WTC11 (cell line): Measurements from ENCODE around the gene COL25A1. TPM values are rescaled to one million over a fixed set of nuclear protein-coding genes. Genes with fewer than 3 reads are reported as not detected.
A peak's percentile ranks its signal among the peaks of the same experiment; 100 is the strongest.

Experiments used
- ATAC-seq: fragments of 200-7000 bp; cut with Tn5 transposase; 2 replicates; pipeline ENCODE4 v1.10.0; 2021; ENCODE audit warnings: mild to moderate bottlenecking, moderate library complexity
- CTCF ChIA-PET: fragments of 300-600 bp; sonication (Branson Sonifier 250); formaldehyde crosslinking; loops from one replicate; lab custom pipeline; 2021; ENCODE audit warnings: antibody characterized with exemption; lab: Charles Lee
- POLR2A ChIA-PET: fragments of 350-600 bp; sonication (Branson Sonifier 250); formaldehyde crosslinking; loops from one replicate; lab custom pipeline; 2021; ENCODE audit warnings: antibody characterized with exemption; lab: Charles Lee
- DNase-seq: peaks from one replicate; pipeline ENCODE4 v3.0.0; 2021; ENCODE audit warnings: low spot score
- H3K27ac Mint-ChIP-seq: 2 replicates; pipeline ENCODE4 v1.8.0; 2021; ENCODE audit warnings: mixed read lengths
- H3K27me3 Mint-ChIP-seq: 2 replicates; pipeline ENCODE4 v1.8.0; 2021; ENCODE audit warnings: low read depth, mild to moderate bottlenecking, moderate library complexity, mixed read lengths
- H3K36me3 Mint-ChIP-seq: 2 replicates; pipeline ENCODE4 v1.8.0; 2021; ENCODE audit warnings: mixed read lengths
- H3K4me1 Mint-ChIP-seq: 2 replicates; pipeline ENCODE4 v1.8.0; 2022; ENCODE audit warnings: mixed read lengths
- H3K4me3 Mint-ChIP-seq: 2 replicates; pipeline ENCODE4 v1.8.0; 2021; ENCODE audit warnings: mild to moderate bottlenecking, moderate library complexity, mixed read lengths
- H3K9me3 Mint-ChIP-seq: 2 replicates; pipeline ENCODE4 v1.8.0; 2021; ENCODE audit warnings: mixed read lengths
- CREM ChIP-seq: sonication (generic); formaldehyde crosslinking; IDR thresholded peaks from 2 replicates; pipeline ENCODE4 v1.8.1; 2022; ENCODE audit warnings: mild to moderate bottlenecking, missing genetic modification reagents, moderate library complexity
- EMX1 ChIP-seq: fragments of 250-450 bp; sonication (Bioruptor Pico); IDR thresholded peaks from 2 replicates; pipeline ENCODE4 v1.8.0; 2021; ENCODE audit warnings: mild to moderate bottlenecking
- ESRRA ChIP-seq: sonication (generic); formaldehyde crosslinking; IDR thresholded peaks from 2 replicates; pipeline ENCODE4 v1.8.1; 2022; ENCODE audit warnings: mild to moderate bottlenecking, missing genetic modification reagents, borderline replicate concordance
- FOXK1 ChIP-seq: sonication (generic); formaldehyde crosslinking; IDR thresholded peaks from 2 replicates; pipeline ENCODE4 v1.8.0; 2022; ENCODE audit warnings: mild to moderate bottlenecking, moderate library complexity, missing genetic modification reagents
- IRF2 ChIP-seq: sonication (generic); formaldehyde crosslinking; IDR thresholded peaks from 2 replicates; pipeline ENCODE4 v1.8.0; 2022; ENCODE audit warnings: low read depth, missing genetic modification reagents, borderline replicate concordance
- JUN ChIP-seq: sonication (generic); formaldehyde crosslinking; IDR thresholded peaks from 2 replicates; pipeline ENCODE4 v1.8.0; 2023; ENCODE audit warnings: mild to moderate bottlenecking, missing genetic modification reagents
- SMAD3 ChIP-seq: sonication (generic); formaldehyde crosslinking; IDR thresholded peaks from 2 replicates; pipeline ENCODE4 v1.8.0; 2022; ENCODE audit warnings: missing genetic modification reagents, mild to moderate bottlenecking, borderline replicate concordance
- SP1 ChIP-seq: sonication (generic); formaldehyde crosslinking; conservative IDR thresholded peaks from 2 replicates; pipeline ENCODE4 v1.8.1; 2022; ENCODE audit warnings: missing genetic modification reagents
- TCF7 ChIP-seq: sonication (generic); formaldehyde crosslinking; IDR thresholded peaks from 2 replicates; pipeline ENCODE4 v1.8.0; 2022; ENCODE audit warnings: mild to moderate bottlenecking, low read depth, missing genetic modification reagents, moderate library complexity
- TEAD1 ChIP-seq: sonication (generic); formaldehyde crosslinking; IDR thresholded peaks from 2 replicates; pipeline ENCODE4 v1.8.0; 2022; ENCODE audit warnings: mild to moderate bottlenecking, missing genetic modification reagents
- ZNF416 ChIP-seq: fragments of 250-450 bp; sonication (Bioruptor Pico); IDR thresholded peaks from 2 replicates; pipeline ENCODE4 v1.9.0; 2021; ENCODE audit warnings: mild to moderate bottlenecking, inconsistent platforms
- total RNA-seq: library from RNA; stranded (reverse); gene quantifications from 3 replicates; pipeline ENCODE4 v1.2.3, GENCODE V29; 2021
- TF ChIP-seq, protein P1 (sequence below): sonication (generic); formaldehyde crosslinking; IDR thresholded peaks from 2 replicates; pipeline ENCODE4 v1.8.1; 2022; ENCODE audit warnings: mild to moderate bottlenecking, moderate library complexity, missing genetic modification reagents
- TF ChIP-seq, protein P2 (sequence below): fragments of 200-600 bp; IDR thresholded peaks from 2 replicates; pipeline ENCODE4 v1.8.0; 2022; ENCODE audit warnings: antibody characterized with exemption
- TF ChIP-seq, protein P3 (sequence below): sonication (generic); formaldehyde crosslinking; IDR thresholded peaks from 2 replicates; pipeline ENCODE4 v1.8.1; 2023; ENCODE audit warnings: mild to moderate bottlenecking, missing genetic modification reagents, borderline replicate concordance
- TF ChIP-seq, protein P4 (sequence below): fragments of 250-450 bp; sonication (Bioruptor Pico); IDR thresholded peaks from 2 replicates; pipeline ENCODE4 v1.9.0; 2021; ENCODE audit warnings: mild to moderate bottlenecking
- TF ChIP-seq, protein P5 (sequence below): sonication (generic); formaldehyde crosslinking; IDR thresholded peaks from 2 replicates; pipeline ENCODE4 v1.8.1; 2023; ENCODE audit warnings: mild to moderate bottlenecking, missing genetic modification reagents
- TF ChIP-seq, protein P6 (sequence below): fragments of 250-450 bp; sonication (Bioruptor Pico); IDR thresholded peaks from 2 replicates; pipeline ENCODE4 v1.9.0; 2021; ENCODE audit warnings: moderate library complexity, mild to moderate bottlenecking, inconsistent platforms, borderline replicate concordance
- TF ChIP-seq, protein P7 (sequence below): sonication (generic); formaldehyde crosslinking; IDR thresholded peaks from 2 replicates; pipeline ENCODE4 v1.8.0; 2022; ENCODE audit warnings: mild to moderate bottlenecking, missing genetic modification reagents

Gene COL25A1
- total RNA-seq, 1 experiment from 2014 or later: 6.6 TPM

DNA sequence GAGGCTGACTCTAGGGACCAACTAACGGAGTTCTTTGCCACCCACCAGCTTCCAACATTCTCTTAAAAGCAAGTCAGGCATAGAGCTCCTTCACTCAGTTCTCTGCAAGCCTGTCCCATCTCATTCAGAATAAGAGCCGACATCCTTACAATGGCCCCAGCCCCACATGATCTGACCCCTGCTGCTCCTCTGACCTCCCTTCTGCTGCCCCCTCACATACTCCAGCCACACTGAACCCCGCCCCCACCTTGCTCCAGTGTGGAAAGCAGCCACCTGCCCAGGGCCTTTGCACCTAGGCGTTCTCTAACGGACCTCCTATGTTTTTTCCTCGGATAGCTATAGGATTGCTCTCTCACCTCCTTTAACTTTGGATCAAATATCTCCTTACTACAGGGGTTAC is 396.5 kb downstream of the COL25A1 start:
- no peaks in the 10 kb centered on the region for H3K9me3 Mint-ChIP-seq
- H3K36me3 Mint-ChIP-seq: no peaks in the 10 kb centered on the region
- H3K27ac Mint-ChIP-seq: no peak overlapping the region
- ChIA-PET CTCF (interaction anchor here (1.0 kb wide), 1 partner anchor 10 kb away, joined by 5 read pairs; no protein-coding TSS in a partner anchor), POLR2A (interaction anchor here (0.6 kb wide), 1 partner anchor 1292 kb away, joined by 3 read pairs; the partner anchor contains the start of gene ELOVL6)
- DNase-seq (peak; percentile 17), ATAC-seq (peak; percentile 91)
- no peak overlapping the region for H3K4me3 Mint-ChIP-seq
- H3K27me3 Mint-ChIP-seq: no peaks in the 10 kb centered on the region
- TF ChIP-seq, protein P1, sequence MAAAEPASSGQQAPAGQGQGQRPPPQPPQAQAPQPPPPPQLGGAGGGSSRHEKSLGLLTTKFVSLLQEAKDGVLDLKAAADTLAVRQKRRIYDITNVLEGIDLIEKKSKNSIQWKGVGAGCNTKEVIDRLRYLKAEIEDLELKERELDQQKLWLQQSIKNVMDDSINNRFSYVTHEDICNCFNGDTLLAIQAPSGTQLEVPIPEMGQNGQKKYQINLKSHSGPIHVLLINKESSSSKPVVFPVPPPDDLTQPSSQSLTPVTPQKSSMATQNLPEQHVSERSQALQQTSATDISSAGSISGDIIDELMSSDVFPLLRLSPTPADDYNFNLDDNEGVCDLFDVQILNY (CRISPR knock-in tag): no peak
- TF ChIP-seq, protein P2, sequence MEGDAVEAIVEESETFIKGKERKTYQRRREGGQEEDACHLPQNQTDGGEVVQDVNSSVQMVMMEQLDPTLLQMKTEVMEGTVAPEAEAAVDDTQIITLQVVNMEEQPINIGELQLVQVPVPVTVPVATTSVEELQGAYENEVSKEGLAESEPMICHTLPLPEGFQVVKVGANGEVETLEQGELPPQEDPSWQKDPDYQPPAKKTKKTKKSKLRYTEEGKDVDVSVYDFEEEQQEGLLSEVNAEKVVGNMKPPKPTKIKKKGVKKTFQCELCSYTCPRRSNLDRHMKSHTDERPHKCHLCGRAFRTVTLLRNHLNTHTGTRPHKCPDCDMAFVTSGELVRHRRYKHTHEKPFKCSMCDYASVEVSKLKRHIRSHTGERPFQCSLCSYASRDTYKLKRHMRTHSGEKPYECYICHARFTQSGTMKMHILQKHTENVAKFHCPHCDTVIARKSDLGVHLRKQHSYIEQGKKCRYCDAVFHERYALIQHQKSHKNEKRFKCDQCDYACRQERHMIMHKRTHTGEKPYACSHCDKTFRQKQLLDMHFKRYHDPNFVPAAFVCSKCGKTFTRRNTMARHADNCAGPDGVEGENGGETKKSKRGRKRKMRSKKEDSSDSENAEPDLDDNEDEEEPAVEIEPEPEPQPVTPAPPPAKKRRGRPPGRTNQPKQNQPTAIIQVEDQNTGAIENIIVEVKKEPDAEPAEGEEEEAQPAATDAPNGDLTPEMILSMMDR: no peak
- TF ChIP-seq CREM (CRISPR knock-in tag) (no peak), EMX1 (no peak), TCF7 (CRISPR knock-in tag) (no peak), SMAD3 (no peak), FOXK1 (CRISPR knock-in tag) (no peak), TEAD1 (CRISPR knock-in tag) (no peak), ZNF416 (CRISPR knock-in tag) (no peak)
- TF ChIP-seq, protein P3, sequence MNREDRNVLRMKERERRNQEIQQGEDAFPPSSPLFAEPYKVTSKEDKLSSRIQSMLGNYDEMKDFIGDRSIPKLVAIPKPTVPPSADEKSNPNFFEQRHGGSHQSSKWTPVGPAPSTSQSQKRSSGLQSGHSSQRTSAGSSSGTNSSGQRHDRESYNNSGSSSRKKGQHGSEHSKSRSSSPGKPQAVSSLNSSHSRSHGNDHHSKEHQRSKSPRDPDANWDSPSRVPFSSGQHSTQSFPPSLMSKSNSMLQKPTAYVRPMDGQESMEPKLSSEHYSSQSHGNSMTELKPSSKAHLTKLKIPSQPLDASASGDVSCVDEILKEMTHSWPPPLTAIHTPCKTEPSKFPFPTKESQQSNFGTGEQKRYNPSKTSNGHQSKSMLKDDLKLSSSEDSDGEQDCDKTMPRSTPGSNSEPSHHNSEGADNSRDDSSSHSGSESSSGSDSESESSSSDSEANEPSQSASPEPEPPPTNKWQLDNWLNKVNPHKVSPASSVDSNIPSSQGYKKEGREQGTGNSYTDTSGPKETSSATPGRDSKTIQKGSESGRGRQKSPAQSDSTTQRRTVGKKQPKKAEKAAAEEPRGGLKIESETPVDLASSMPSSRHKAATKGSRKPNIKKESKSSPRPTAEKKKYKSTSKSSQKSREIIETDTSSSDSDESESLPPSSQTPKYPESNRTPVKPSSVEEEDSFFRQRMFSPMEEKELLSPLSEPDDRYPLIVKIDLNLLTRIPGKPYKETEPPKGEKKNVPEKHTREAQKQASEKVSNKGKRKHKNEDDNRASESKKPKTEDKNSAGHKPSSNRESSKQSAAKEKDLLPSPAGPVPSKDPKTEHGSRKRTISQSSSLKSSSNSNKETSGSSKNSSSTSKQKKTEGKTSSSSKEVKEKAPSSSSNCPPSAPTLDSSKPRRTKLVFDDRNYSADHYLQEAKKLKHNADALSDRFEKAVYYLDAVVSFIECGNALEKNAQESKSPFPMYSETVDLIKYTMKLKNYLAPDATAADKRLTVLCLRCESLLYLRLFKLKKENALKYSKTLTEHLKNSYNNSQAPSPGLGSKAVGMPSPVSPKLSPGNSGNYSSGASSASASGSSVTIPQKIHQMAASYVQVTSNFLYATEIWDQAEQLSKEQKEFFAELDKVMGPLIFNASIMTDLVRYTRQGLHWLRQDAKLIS (CRISPR knock-in tag): no peak
- TF ChIP-seq, protein P4, sequence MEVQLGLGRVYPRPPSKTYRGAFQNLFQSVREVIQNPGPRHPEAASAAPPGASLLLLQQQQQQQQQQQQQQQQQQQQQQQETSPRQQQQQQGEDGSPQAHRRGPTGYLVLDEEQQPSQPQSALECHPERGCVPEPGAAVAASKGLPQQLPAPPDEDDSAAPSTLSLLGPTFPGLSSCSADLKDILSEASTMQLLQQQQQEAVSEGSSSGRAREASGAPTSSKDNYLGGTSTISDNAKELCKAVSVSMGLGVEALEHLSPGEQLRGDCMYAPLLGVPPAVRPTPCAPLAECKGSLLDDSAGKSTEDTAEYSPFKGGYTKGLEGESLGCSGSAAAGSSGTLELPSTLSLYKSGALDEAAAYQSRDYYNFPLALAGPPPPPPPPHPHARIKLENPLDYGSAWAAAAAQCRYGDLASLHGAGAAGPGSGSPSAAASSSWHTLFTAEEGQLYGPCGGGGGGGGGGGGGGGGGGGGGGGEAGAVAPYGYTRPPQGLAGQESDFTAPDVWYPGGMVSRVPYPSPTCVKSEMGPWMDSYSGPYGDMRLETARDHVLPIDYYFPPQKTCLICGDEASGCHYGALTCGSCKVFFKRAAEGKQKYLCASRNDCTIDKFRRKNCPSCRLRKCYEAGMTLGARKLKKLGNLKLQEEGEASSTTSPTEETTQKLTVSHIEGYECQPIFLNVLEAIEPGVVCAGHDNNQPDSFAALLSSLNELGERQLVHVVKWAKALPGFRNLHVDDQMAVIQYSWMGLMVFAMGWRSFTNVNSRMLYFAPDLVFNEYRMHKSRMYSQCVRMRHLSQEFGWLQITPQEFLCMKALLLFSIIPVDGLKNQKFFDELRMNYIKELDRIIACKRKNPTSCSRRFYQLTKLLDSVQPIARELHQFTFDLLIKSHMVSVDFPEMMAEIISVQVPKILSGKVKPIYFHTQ (CRISPR knock-in tag): no peak
- H3K4me1 Mint-ChIP-seq: peaks cover 6% of the 10 kb centered on the region

DNA sequence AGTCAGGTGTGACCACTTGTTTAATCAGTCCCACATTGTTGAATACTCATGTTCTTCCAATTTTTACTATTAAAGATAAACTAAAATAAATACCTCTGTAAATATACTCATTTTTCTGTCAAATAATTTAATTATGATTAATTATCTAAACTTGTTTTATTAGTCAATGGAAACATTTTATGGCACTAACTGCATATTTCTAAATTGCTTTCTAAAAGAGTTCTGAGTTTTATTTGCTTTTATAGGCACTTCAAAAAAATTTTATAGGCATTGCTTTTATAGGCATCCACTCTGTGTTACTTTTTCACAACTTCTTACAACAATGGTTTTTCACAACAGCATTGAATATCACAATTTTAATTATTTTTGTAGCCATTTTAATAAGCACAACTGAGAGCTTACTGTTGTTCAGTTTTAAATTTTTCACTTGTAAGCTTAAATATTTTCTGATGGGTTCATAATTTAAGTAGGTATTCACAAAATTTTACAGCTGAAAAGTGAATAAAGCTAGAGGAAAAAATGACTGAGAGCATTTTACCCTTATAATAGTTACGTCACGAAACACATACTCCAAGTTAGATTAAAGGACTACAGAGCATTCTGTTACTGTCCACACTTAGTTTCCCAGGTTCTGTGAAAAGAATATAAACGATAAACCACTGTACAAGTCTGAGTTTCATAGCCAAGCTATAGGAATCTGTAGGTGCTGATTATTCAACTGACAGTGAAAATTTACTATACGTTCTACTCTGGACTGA is 398.8 kb downstream of the COL25A1 start:
- ChIA-PET CTCF (no interaction called here), POLR2A (no interaction called here)
- Mint-ChIP-seq H3K4me1 (peaks cover 17% of the 10 kb centered on the region), H3K27me3 (no peaks in the 10 kb centered on the region), H3K36me3 (no peaks in the 10 kb centered on the region), H3K9me3 (no peaks in the 10 kb centered on the region), H3K27ac (no peak overlapping the region), H3K4me3 (no peak overlapping the region)
- DNase-seq (no peak), ATAC-seq (no peak)
- TF ChIP-seq SP1 (CRISPR knock-in tag) (no peak), IRF2 (no peak), JUN (CRISPR knock-in tag) (no peak), ESRRA (CRISPR knock-in tag) (no peak), TCF7 (CRISPR knock-in tag) (no peak), EMX1 (no peak)
- TF ChIP-seq, protein P5, sequence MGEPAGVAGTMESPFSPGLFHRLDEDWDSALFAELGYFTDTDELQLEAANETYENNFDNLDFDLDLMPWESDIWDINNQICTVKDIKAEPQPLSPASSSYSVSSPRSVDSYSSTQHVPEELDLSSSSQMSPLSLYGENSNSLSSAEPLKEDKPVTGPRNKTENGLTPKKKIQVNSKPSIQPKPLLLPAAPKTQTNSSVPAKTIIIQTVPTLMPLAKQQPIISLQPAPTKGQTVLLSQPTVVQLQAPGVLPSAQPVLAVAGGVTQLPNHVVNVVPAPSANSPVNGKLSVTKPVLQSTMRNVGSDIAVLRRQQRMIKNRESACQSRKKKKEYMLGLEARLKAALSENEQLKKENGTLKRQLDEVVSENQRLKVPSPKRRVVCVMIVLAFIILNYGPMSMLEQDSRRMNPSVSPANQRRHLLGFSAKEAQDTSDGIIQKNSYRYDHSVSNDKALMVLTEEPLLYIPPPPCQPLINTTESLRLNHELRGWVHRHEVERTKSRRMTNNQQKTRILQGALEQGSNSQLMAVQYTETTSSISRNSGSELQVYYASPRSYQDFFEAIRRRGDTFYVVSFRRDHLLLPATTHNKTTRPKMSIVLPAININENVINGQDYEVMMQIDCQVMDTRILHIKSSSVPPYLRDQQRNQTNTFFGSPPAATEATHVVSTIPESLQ (CRISPR knock-in tag): no peak
- TF ChIP-seq, protein P6, sequence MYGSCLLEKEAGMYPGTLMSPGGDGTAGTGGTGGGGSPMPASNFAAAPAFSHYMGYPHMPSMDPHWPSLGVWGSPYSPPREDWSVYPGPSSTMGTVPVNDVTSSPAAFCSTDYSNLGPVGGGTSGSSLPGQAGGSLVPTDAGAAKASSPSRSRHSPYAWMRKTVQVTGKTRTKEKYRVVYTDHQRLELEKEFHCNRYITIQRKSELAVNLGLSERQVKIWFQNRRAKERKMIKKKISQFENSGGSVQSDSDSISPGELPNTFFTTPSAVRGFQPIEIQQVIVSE (CRISPR knock-in tag): no peak
- TF ChIP-seq, protein P7, sequence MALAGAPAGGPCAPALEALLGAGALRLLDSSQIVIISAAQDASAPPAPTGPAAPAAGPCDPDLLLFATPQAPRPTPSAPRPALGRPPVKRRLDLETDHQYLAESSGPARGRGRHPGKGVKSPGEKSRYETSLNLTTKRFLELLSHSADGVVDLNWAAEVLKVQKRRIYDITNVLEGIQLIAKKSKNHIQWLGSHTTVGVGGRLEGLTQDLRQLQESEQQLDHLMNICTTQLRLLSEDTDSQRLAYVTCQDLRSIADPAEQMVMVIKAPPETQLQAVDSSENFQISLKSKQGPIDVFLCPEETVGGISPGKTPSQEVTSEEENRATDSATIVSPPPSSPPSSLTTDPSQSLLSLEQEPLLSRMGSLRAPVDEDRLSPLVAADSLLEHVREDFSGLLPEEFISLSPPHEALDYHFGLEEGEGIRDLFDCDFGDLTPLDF (CRISPR knock-in tag): no peak
